Measurements from ENCODE around the gene SH3RF1.
A peak's percentile ranks its signal among the peaks of the same experiment; 100 is the strongest.

Gene SH3RF1

DNA sequence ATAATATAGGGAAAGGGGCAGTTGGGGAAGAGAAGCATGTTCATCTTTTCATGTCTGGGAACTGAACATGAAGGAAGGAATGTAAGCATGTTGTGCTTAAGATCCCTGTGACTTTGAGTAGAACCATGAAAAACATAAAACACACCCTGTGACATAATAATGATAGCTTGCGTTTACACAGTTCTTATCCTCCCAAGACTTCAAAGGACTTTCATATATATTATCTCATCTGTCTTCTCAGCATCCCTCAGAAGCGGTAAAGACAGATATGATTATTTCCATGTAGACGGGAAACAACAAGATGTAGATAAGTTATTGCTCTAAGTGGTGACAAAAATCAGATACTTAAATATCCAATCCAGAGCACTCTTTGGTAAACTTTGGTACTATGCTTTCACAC lies 3.3 kb upstream of the SH3RF1 start:
- no peak for DNase-seq

DNA sequence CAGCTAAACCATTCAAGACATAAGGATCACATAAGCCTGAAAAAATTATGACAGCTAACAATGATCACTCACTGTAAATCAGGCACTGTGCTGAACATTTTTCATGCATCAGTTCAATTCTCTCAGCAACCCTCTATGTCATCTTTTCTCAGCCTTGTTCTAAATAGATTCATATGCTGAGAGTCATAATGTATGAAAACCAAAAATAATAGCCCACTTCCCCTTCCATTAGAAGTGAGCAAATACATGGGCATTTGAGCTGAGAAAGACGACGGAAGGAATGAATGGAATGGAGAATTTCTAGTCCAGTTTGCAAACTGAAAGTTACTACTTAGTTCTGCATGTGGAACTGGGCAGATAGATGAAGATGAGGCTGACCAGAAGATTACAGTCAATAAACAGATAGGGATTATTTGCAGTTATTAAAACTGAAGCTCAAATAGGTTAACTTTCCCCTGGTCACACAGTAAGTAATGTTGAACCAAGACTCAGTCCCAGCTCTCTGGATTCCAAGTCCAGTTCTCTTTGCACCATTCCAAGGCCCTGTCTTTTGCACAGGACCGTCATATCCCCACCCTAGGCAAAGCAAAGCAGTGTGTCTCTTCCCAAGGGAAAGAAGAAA lies 1.6 kb upstream of the SH3RF1 start:
- DNase-seq = no peak

DNA sequence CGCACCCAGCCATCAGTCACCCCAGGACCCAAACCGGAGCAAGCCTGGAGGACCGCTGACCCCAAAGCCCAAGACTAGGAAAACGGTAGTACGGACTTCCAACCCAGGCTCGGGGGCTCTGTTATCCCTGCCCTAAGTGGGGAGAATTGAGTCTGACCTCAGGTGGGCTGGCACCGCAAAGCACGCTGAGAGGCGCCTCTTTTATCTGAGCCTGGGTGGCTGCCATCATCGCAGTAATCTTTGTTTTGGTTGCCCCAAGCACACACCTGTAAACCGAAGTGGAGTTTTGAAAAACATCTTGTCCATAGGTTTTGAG lies 894 bp upstream of the SH3RF1 start:
- no peak for DNase-seq

DNA sequence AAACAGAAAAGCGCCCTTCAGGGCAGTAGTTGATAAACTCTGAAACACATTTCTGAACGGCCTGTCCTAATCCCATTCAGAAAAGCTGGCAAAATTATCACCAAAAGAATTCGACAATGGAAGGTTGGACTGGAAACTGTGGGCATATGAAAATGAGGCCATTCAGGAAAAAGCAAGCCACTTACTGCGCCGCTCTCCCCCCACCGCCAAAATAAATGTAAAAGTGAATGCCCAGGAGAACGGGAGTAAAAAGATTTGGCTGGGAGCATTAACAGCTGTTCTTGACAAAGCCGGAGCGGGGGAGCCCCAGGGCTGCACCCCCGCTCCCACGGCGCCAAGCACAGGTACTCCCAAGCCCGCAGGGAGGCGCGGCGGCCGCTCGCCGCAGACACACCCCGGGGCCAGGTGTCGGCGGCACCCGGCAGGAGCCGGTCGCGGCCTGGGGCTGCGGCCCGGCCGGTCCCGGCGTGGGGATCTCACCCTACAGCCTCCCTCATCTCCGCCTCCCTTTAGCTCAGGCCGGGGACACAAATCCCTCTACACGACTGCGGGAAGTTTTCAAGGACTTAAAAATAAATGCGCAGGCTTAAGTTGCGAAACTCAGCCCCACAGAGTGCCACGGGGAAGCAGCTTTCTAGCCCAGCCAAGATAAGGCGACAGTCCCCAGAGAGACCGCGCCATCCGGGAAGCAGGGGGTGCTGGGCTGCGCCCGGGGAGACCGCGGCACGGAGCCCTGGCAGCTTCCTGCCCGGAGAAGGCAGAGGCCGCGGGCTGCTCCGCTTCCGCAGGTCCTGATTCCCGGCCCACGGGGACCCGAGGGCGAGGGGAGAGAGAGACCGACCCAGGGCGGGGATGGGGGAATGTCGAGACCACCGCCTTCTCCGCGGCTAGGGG lies 593 bp downstream of the SH3RF1 start:
- DNase-seq = peak; percentile 71

DNA sequence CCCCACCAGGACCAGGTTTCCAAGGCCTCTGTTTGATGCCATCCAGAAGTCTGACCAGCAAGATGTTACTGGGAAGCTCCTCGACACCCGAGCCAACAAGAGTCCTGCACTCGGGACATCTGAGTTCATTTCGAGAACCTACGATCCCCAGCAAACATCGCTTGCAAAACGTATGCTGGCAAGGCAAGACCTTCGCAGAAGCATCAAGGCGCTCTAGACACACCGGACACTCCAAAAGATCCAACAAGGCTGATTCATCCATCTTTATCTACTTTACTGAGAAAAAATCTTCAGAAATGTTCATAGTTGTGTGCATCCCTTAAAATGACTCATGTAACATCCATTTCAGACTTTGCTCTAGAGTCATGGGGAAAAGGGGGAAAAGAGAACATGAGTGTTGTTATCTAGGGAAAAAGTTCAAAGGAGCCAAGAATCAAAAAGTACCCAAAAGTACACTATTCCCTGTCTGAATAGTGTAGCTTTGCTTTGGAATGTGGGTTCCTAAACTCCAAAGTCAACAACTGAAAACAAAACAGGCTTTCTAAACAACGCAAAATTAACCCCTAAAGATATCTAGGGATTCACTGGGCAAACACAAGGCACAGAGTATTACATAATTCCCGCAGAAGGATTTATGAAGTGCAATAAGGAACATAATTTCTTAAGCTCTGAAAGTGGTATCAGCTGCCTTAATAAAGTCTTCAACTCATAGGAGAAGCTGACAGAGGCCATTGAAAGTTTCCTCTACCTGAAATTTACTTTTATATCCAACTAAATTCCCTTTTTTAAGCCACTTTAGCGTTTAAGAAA lies 1.6 kb downstream of the SH3RF1 start:
- DNase-seq = no peak

DNA sequence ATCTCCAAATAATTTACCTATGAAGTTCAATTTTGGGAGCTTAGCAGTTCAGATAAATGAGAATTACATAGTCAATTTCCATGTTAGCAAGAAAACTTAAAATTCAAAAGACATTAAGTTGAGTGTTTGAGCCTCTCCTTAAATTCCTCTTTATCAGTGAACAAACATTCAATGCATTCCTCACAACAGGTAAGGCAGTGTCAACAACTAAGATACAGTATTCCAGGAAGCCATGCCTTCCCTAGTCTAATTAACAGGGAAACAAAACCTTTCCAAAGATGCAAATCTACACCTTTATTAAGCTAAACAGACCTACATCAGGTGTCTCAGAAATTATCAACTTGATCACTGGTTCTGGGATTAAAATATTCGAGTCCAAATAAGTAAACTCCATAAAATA lies 3.7 kb downstream of the SH3RF1 start:
- DNase-seq = no peak

DNA sequence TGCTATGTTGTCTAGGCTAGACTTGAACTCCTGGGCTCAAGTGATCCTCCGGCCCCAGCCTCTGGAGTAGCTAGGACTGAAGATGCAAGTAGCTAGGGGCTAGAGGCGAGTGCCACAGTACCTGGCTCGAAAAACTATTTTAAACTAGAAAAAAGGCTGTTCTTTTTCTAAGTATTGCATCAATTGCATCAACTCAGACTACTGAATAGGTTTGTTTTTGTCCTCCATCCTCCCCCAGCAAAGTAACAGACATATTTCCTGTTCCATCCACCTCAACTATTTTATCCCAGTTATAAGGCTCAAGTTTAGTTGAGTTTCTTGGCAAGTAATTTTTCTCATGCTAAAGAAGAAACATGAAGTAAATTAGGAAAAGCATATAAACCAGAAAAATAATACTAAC lies 4.1 kb downstream of the SH3RF1 start:
- DNase-seq = no peak

DNA sequence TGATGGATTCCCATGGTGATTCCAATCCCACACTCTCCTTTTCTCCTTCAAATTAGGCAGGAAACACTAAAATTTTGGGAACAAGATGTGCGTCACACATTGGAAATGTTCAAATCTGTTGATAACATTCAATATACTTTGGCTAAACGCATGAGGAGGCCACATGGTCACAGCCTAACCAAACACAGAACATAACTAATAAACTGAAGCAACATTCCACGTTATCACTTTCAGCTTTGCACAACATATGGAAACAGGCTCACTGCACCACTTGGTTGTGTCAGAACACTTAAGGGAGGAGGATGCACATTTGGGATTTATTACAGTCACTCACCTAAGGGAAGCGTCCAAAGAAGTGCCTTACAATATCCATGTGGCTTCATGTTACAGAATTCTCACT lies 4.7 kb downstream of the SH3RF1 start:
- DNase-seq = no peak

DNA sequence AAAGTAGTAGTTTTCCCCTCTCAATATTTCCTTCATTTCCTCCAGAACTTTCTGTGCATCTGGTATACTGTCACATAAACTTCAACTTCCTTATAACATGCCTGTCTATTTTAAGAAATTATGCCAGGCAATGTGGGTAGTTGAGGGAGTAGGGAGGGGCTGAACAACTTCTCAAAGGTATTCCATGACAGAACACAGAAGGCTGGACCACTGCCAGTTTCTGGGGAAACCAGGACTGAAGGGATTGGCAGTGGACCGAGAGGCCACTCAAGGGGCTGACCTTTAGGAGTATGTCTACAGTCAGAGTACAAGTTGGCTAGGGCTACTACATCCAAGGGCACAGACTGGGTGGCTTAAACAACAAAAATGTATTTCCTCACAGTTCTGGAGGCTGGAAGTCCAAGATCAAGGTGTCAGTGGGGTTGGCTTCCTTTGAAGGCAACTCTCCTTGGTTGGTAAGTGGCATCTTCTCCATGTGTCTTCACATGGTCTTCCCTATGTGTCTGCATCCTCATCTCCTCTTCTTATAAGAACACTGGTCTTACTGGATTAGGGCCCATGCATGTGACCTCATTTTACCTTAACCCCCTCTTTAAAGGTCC lies 6.9 kb downstream of the SH3RF1 start:
- DNase-seq = no peak

DNA sequence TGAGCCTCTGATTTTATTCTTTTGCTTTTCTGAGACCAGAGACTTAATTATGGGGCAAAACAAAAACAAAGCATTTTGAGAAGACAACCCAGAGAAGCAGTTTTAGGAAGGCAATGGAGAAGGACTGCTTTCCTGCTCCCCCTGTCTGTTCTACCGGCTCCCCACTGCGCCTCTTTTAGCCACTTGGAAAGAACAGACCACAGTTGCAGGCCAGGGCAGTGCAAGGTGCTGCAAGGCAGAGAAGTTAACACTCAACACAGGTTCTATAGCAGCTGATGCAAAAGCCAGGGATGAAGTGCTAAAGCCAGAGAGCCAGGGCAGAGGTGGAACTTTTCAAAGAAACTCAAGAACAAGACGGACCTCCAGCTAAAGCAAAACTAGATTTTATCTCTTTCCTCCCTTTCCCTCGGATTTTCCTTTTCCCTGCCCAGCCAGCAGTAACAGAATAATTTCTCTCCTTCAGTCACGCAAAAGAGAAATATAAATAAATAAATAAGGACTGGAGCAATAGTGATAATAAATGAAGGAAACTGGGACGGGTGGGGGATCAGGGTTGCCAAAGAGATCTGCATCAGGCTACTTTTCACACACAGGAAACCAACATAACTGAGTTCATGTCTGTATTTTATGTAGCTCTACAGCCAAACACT lies 10.4 kb downstream of the SH3RF1 start:
- DNase-seq = no peak

DNA sequence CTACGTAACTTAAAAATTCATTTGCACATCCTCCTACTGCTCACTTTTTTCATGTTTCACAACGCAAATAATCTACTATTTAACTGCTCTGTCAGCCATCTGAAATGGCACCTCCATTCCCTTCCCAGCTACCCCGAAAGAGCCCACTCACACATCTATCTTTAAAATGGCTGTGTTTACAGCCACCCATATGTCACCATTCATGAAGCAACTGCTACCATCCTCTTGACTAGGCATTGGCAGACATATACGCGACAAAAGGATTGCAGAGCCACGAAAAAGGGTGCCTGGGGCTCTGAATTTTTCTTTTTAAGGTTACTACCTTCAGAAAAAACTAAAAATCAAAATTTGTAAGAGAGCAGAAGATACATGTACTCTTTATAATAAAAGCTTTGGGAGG lies 11.5 kb downstream of the SH3RF1 start:
- no peak for DNase-seq

DNA sequence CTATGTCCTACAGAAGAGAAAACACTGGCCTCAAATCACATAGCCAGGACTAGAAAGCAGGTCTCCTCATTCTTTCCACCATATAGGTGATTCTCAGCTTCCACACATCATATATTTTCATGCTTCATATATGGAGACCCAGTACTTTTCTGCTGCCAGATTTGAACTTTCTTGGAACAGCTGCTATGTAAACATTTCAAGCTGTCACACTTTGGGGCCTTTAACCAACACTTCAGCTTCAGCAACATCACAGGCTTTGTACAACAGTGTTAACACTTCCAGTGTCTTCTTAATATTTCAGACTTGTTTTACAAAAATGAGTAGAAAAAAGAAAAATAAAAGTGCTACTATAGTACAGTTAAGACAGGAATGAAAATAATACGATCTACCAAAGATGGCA lies 12.6 kb downstream of the SH3RF1 start:
- no peak for DNase-seq

DNA sequence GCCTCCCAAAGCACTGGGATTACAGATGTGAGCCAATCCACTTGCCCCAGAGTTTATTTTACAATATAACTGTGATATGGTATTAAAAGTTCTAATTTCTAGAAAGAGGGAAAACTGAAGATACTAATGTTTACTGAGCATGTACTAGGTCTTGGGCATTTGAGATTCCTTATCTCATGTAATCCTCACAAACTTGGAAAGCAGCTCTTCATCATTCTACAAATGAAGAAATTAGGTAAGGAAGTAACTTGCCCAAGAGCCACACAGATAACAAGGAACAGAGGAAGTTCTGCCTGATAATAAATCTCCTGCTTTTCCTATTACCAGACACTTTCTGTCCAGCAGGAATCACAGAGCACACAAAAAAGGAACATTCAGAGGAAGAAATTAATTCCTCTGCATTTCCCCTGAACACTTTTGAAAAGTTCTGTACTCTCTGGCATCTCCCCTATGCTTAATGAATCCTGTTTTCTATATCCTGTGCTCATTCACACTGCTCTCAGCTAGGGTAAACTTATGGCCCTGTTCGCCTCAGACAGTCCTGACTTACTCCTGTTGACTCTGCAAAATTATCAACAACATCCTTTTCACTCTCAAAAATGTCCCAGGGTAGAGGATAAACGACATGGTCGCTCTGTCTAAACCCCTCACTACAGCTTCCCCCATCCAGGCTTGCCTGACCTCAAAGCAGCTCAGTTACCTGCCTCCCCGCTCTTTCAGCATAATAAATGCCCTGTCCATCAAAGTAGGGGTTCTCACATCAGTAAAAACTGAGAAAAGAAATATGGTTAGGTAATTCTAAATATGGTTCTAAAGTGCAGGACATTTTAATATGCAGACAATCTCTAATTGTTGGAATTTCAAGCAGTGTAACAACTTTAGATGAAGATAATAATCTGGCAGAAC lies 13.6 kb downstream of the SH3RF1 start:
- DNase-seq = no peak

DNA sequence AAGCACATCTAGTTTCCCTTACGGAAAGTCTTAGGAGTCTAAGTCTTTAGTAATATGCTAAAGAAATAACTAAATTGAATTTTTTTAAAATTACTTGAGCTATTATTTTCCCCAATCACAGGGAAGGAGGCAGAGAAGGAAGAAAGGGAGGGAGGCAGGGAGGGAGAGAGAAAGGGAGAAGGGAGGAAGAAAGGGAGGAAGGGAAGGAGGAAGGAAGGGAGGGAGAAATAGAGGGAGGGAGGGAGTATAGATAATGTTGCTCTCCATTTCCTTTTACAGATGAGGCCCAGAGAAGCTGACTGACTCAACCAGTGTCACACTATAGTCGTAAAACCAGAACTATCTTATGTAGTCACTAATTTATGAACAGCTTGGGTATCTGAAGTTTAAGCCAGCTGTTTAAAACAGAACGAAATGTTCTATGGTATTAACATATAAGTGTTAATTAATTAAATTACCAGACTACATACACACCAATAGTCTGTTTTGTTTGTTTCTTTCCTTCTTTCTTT lies 14.6 kb downstream of the SH3RF1 start:
- DNase-seq = no peak

DNA sequence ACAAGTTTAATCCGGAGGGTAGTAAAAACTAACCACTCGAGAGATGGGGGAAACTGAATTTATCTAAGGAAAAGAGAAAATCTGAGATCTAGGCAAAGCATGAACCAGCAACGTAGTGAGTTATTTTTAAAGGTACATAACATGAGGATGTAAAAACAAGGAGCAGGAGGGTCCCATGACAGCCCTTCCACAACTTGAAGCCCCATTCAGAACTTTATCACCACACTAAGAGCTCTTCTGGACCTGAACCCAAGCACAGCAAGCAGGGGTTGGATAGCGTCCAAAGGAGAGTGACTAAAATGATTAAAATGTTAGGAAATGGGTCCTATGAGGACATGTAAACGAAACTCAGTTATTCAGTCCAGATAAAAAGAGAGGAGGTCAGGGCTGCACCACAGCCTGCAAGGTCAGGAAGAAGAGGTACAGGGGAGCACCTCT lies 16.2 kb downstream of the SH3RF1 start:
- no peak for DNase-seq

DNA sequence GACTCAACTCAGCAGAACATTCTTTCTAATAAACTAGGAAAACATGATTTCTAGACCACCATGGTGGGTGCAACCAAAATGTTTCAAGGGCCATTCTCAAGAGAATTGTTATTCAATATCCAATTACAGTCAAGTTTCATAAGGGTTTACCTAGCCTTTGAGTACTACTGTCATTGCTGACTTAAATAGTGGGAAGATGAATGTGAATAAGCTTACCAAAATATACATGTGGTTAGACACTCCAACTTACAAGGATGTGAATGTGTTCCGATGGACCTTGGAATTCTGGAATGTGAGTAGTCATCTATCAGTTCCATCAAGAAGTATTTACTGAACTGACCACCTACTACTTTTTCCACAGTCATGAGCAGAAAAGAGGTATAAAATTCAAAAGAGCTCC lies 16.9 kb downstream of the SH3RF1 start:
- DNase-seq = no peak

DNA sequence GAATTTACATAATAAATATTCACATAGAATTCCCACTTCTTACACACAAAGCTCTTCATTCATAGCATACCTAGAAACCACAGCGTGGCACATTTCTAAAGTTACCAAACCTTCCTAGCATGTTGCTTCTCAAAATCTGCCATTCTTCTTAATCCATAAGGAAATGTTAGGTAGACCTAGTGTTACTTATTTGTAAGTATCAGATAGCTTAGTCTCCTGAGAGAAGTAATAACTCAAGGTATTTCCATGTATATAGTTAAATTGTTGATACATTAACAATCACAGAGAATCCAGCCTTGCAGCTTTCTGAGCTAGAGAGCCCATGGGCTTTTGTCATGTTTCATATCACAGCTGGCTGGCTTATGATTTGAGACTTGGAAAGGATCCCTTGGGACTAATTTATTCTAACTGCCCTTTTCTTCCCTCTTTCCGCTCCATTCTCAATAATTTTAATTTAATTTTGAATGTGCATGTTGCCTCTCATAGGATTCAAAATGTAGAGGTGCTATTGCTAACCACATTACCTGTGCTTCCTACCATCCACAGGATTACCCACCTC lies 17.6 kb downstream of the SH3RF1 start:
- no peak for DNase-seq

DNA sequence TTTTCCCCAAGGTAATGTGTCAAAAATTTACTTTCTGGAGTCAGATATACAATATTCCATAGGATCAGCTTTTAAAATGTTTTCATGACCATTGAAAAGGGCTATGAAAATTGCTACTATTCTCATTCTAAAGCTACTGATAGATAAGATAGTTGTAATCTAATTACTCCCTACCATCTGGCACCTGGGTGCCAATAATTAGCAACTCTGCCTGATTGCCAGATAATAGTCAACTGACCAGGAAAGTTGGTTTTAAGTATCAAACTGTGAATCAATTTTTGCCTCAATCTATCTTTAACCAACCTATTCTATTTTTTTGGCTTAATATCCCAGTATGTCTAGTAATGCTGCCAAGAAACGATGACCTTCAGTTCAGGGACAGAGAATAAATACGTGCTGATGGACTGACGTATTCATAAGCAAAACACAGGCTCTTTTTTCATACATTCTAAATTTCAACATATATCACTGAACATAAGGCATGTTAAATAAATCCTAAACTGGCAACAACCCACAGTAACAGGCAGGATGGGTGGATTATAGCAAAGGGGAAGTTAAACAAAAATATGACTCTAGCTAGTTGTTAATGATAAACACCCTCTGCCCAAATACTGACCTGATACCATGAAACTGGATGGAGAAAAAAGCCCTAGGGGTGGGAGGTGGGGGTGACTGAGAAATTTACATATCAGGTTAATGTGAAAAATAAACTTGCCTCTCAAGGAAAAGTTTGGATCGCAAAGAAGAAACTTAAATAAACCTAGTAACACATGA lies 18.2 kb downstream of the SH3RF1 start:
- no peak for DNase-seq

DNA sequence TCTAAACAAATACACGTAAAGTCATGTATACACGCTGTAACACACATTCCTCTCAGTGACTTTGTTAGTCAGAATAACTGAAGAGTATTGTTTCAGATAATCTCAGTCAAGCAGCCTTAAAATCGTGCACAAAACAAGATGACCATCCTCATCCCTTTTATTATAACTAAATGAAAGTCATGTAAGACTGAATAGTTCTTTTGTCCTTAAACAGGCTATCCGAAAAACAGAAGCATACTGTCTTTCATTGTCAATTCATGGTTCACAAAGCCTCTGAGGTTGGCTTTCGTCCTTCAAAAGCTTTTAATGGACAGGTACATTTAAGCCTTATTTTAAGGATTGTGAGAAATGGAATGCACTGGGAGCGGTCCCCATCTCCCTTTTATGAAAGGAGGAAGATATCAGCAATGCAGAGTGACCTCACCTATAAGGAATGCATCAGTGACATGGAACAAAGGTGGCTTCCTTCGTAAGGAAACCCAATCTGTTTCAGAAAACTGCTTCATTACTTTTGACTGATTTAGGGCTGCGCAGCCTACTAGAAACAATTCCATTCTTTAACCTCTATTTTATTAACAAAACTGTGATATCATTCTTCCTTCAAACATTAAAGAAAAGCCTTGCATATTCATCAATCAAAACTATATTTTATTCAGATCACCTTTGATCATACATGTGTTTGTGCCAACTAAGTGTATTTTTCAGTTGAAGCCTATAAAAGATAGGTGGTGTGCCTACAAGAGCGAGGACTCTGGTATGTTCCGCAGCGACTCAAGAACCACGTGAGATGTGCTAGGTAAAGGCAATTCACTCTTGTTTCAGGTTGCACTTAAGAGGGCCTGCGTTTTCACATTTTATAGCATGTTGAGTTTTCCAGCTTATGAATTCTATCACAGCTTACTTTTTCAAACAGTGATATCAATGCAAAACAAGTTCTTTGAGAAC lies 19.2 kb downstream of the SH3RF1 start:
- no peak for DNase-seq
